Stimulated activated CD8-positive, alpha-beta memory T cell treated with anti-CD3 and anti-CD28 coated beads, Interleukin-4, amount 100 ng/mL, for 24 hours (primary cell): ENCODE measurements around the gene TM9SF1.
"Not testable (repeated sequence)": the region's sequence is repeated elsewhere in the genome, so short reads cannot be mapped to it uniquely, and the experiment has no call there.

Experiments used
- DNase-seq: peaks from one replicate; pipeline ENCODE4 v3.0.0-alpha.2; 2020; ENCODE audit warnings: low read depth

The TM9SF1 gene

DNA sequence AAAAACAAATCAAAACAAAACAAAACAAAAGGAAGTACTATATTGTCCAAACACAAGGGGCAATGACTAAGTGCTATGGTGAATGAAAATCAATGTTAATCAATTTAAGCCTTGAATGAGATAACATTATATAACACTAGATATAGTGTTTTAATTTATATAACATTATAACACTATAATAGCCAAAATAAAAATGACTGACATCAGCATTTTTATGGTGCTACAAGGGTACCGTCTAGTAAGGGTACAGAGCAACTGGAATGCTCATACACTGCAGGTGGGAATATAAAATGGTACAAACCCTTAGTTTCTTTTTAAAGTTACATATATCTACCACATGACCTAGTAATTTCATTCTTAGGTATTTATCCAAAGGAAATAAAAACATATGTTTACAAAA is 31.2 kb upstream of the TM9SF1 start:
- DNase-seq, result no peak

DNA sequence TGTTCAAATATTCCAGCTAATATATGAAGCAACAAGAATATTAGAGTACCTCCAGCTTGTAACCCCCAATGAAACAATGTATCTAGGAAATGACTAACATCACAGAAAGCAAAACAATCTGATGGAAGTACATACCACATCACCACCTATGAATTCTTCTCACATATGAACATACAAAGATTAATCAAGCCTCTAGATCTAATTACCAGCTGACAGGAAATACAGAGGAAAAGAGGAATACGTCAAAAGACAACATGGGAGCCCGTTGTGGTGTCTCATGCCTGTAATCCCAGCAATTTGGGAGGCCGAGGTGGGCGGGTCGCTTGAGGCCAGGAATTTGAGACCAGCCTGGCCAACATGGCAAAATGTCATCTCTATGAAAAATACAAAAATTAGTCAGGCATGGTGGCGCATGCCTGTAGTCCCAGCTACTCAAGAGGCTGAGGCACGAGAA is 29.4 kb upstream of the TM9SF1 start:
- no peak for DNase-seq

DNA sequence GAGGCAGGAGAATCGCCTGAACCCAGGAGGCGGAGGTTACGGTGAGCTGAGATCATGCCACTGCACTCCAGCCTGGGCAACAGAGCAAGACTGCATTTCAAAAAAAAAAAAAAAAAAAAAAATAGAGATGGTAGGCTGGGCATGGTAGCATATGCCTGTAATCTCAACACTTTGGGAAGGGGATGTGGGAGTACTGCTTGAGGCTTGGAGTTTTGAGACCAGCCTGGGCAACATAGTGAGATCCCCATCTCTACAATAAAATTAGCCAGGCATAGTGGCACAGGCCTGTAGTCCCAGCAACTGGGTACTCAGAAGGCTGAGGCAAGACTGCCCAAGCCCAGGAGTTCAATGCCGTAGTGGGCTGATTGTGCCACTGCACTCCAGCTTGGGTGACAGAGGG is 27.7 kb upstream of the TM9SF1 start:
- DNase-seq, result not testable (repeated sequence)

DNA sequence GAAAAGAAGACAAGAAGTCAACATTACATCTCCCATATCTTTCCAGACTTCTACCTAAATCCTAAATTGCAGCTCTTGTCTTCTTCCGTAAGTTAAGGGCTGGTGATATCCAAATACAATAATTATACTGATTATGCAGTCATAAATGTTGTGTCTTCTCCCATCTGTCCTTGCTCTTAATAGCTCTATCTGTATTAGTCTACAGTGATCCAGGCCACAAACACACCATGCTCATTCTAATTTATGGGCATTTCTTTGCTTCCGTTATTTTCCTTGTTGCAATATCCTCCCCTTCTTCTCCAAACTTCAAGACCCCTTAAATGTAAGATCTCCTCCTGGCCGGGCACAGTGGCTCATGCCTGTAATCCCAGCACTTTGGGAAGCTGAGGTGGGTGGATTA is 24.3 kb upstream of the TM9SF1 start:
- no peak for DNase-seq

DNA sequence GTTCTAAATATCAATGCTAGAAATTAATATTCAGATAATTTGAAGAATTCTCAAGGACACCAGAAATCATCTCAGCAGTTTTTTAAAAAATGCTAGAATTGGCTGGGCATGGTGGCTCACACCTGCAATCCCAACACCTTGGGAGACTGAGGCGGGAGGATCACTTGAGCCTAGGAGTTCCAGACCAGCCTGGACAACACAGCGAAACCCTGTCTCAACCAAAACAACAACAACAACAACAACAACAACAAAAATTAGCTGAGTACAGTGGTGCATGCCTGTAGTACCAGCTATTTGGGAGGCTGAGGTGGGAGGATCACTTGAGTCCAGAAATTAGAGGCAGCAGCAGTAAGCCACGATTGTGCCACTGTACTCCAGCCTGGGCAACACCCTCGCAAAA is 23.8 kb upstream of the TM9SF1 start:
- DNase-seq, result no peak

DNA sequence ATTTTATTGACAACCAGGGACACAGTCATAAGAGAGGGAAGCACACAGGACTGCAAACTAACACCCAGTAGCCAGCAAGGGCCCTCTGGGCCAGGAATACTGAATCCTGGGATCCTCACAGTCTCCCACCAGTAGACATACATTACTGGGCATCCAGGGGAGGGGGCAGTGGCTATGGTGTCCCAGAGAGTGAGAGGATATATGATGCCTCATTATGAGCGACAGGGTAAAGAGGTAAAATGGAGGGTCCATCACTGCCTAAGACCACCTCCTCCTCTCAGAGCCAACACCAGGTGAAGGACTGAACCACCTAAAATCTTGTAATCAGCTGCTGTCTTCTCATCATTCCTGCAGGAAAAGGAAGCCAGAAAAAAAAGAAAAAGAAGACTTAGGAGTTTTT is 21.6 kb upstream of the TM9SF1 start:
- DNase-seq, result not testable (repeated sequence)

DNA sequence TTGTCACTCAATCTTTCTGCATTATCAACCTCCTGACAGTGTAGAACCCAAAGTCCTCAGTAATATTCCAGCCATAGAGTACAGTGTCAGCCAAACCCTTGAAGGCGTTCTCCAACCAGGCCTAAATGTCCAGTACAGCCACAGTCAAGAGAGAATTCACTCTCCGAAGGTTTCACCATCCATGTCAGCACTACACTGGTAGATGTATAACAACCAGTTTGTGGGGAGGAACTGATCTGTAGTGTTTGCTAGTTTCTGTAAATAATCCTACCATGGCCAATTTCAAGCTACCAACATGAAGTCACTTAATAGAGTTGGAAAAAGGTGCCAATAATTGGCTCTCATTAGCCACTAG is 21.1 kb upstream of the TM9SF1 start:
- no peak for DNase-seq

DNA sequence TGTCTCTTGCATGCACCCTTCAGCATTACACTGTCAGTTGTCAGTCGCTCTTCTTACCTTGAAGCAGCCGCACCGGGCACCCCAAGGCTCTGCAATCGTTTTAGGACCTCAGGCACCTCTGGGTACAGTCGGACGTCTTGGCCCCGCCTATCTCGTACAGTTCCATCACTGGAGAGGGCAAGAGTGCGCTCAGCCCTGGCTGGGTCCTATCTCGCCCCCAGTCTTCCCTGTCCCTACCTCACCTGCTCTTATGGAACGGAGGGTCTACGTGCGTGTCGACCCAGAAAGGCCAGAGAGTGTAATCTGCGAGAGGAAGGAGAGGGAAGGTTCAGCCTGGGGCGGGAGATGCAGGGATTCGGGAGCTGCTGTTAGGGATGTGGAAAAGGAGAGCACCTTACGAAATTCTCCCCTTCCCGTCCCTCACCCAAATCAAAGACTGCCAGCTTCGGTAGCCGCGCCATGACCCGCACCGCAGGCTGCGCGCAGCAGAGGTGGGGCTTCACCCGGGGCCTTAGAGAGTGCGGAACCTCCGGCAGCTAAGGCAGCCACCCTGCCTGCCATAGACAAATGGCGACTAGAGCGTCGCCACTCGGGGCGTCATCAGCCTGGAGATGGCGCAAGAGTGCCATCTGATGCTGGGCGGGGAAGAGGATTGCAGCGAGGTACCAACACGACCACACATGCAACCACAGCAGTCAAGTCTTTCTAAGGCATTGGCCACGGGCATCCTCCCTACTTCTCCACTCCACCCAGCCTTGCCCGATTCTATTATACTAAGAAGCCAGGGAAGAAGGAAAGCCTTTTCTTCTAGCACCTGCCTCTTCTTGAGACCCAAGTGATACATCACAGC is 20.5 kb upstream of the TM9SF1 start, which contains the start of gene MDP1:
TSS of gene MDP1 (minus strand) at position 572 of the 850 bp plus-strand sequence. CDS start at position 461, 111 bp downstream.
- DNase-seq, result peak; percentile 73

DNA sequence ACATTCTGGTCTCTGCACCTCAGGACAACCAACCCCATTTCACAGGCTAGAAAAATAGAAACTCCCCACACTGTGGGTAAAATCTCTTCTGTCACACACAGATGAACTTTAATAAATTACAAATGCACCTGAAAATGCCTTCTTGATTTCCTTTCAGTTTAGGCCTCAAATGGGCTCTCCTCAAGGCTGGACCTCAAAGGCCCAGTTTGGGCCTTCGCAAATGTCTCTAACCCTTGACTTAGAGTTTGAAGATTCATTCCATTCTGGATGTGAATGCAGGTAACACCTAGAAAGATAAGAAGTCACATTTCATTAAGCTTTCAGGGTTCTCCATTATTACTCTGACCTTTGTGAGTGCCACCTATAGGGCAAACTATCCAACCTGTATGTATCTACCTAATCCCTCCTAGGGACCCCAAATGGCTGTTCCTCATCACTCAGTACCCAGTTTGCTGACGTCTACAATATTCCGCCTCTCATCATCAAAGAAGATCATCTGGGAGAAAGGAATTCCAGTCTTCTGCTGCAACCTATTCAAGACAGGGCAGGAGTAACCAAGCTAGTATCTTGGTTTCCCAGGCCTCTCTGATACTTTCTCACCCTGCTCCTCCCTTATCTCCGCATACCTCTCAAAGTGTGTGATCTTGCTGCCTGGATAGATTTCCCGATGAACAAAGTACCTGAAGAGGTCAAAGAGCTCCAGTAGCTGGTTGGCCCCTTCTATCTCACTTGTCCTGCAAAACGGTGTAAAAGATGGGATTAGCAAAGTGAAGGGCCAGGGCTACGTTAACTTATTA is 18.8 kb upstream of the TM9SF1 start:
- DNase-seq, result no peak

DNA sequence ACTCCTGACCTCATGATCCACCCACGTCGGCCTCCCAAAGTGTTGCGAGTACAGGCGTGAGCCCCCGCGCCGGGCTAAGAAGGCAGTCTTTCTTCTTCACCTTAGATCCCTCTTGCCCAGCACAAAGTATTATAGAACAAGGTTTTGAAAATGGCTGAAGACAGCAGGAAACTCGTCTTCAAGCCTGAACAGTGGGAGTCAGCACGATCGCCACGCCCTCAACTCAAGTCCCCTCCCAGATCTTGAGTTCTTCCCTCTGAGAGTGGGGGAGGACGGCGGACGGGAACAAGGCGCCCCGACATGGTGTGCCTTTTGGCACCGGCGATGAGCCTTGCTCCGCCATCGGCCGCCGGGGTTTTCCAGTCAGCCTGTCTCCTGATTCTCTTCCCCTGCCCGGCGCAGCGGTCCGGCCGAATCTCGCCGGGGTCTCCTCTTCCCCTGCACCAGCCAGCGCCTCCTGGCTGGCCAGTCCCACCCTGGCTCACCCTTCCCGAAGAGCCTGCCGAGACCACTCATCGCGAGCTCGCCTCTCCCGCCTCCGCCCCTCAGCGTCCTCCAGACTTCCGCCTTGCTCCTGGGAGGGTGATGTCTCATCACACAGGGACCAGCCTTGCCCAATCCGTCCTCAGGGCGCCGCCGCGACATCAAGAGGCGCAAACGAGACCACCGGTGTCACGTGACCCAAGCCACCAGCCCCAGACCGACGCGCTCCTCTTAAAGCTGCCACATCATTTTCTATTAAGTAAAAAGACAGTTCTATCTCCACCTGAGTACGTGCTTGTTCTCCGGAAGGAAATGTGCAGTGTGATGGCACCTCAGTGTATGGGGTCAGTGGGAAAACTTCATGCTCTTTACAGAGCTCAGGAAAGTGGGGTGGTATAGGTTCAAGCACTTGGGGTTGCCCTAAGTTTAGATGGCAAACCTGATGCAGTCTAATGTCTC is 18.0 kb upstream of the TM9SF1 start, which contains the start of gene CHMP4A:
TSS of gene CHMP4A (minus strand) at position 565 of the 942 bp plus-strand sequence. CDS start at position 516, 49 bp downstream.
- DNase-seq, result peak; percentile 97

DNA sequence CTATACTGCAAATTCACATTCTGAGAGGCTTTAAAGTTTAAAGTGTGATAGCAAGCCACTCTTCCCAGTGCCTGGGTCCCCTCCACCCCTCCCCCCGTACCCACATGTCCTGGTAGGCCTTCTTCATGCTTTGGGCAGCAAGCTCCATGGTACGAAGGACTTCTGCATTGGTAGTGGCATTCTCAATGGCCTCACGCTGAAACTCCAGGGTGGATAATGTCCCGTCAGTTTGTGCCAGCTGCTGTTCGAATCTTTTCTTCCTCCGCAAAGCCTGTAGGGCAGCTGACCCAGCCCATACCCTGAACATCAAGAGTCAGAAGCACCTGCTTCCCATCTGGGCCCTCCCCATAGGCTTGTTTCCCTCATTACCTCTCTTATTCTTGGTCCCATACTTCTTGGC is 16.1 kb upstream of the TM9SF1 start:
- no peak for DNase-seq

DNA sequence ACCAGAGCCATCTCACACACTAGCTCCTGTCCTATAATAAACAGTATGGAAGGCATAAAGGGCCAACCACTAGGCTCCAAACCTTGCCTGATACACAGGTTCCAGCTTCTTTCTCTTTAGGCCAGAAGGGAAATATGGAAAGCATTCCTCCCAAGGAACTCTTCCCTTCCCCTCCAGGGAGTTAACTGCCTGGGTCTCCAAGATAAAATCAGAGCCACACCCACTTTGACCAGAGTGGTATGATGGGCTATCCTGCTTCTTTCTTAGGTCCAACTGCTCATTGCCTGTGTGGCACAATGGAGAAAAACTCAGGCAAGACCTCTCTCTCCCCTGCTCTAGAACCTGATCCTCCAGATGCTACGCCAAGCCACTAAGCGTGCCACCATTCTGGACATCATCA is 12.4 kb upstream of the TM9SF1 start:
- no peak for DNase-seq

DNA sequence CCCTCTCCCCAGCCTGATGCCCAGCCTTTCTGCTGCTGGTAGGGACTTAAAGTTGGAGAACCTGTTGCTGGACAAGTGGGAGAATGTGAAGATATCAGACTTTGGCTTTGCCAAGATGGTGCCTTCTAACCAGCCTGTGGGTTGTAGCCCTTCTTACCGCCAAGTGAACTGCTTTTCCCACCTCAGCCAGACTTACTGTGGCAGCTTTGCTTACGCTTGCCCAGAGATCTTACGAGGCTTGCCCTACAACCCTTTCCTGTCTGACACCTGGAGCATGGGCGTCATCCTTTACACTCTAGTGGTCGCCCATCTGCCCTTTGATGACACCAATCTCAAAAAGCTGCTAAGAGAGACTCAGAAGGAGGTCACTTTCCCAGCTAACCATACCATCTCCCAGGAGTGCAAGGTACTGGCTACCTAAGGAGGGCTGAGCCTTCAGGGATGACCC is 11.9 kb upstream of the TM9SF1 start:
- DNase-seq, result no peak

DNA sequence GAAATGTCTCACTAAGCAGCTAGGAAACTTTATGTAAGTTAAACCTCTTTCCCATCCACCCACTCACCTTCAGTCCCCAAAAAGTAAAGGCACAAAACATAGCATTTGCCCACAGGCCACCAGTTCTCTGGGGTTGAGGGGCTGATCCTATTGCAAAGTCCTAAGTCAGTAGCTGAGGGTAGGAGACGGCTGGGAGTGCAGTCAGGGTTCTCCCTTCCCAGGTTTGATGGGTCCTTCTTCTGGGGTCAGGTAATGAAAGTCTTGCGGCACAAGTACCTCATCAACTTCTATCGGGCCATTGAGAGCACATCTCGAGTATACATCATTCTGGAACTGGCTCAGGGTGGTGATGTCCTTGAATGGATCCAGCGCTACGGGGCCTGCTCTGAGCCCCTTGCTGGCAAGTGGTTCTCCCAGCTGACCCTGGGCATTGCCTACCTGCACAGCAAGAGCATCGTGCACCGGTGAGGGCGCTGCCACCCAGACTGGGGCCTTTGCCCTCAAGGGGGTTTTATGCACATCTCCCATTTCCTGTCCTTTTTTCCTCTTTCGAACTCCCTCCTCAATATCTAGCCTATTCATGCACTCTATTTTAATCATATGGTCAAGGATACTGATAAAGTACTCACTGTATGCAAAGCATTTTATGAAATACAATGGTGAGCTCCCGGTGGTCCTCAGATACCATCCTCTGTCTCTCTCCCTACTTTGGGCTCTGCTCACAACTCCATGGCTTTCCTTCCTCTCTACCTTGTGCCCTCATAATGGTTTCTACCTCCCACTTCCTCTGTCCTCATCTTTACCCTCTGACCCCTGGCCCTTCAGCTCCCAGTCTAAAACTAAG is 11.2 kb upstream of the TM9SF1 start:
- DNase-seq, result no peak

DNA sequence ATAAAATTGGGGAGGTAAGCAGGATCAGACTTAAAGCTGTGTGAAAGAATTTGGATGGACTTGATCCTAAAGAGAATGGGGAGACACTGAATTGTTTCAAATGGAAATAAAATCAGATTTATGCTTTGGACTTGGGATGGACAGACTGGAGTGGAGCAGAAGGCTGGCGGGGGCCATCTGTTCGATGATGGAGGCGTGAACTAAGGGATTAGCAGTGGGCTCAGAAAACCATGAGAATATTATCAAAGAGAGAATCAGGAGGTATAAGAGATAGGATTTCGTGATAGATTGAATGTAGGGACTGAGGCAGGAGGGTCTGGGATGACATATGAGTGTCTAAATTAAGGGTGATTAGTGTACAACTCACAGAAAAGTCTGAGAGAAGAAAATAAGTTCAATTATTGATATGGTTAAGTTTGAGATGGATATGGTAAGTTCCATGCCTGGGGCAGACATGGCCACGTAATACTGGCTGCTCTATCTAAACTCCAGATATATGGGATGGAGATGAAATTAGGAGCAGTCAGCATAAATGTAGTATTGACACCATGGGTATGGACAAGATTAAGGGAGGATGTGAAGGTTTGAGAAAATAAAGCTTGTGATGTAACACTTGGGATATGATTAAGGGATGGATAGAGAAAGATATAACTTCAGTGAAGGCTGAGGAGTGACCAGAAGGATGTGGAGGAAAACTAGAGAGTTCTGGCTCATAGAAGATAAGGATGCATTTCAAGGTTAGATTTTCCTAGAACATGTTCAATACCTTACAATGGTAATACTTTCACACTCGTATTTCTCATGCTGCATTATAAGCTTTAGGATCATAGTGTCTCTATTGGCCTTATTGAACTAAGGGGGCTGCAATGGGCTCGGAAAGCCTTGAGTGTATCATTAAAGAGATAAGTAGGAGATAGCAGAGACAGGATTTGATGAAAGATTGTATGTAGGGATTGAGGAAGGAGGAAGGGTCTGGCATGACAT is 9.2 kb upstream of the TM9SF1 start:
- DNase-seq, result no peak

DNA sequence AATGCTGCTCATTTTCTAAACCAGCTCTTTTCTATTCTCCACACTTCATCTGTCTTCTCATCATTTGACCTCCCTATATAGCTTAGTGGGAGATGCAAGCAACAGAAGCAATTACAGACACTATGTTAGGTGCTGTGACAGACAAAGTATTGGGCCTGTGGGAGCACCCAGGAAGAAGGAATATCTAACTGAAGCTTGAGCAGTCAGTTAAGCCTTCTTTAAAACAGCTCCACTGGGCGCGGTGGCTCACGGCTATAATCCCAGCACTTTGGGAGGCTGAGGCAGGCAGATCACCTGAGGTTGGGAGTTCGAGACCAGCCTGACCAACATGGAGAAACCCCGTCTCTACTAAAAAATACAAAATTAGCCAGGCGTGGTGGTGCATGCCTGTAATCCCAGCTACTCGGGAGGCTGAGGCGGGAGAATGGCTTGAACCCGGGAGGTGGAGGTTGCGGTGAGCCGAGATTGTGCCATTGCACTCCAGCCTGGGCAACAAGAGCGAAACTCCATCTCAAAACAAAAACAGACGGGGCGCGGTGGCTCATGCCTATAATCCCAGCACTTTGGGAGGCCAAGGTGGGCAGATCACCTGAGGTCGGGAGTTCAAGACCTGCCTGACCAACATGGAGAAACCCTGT is 8.1 kb upstream of the TM9SF1 start:
- DNase-seq, result not testable (repeated sequence)

DNA sequence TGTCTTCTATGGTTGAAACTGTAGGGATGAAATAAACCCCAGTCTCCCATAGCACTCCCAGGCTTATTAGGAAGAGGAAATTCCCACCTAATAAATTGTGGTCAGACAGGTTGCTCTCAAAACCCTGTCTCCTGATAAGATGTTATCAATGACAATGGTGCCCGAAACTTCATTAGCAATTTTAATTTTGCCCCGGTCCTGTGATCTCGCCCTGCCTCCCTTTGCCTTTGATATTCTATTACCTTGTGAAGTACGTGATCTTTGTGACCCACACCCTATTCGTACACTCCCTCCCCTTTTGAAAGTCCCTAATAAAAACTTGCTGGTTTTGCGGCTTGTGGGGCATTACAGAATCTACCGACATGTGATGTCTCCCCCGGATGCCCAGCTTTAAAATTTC is 7.3 kb upstream of the TM9SF1 start:
- not testable (repeated sequence) for DNase-seq

DNA sequence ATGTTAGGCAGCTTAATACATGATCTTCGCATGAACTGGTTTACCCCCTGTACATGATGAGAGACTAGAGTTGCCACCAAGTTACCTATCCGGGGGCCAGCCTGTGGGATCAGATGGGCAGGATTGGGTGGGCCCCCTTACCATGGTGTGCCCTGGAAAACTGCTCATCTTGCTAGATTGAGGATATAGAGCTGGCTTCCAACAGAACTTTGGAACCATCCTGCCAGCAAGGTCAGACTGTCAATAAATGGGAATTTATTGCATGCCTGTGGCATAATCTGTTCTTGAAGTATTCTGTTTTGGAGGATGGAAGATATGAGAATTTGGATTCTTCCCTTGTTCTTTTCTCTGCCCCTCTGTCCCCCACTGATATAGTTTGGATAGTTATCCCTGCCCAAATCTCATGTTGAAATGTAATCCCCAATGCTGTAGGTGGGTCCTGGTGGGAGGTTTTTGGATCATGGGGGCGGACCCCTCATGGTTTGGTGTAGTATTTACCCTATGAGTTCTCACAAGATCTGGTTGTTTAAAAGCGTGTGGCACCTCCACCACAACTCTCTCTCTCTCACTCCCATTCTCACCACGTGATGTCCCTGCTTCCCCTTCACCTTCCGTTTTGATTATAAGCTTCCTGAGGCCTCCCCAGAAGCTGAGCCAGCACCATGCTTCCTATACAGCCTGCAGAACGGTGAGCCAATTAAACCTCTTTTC is 3.7 kb upstream of the TM9SF1 start:
- no peak for DNase-seq
